Adrenal gland (tissue), 5 donors: ENCODE measurements around the gene FLRT1.
A peak's percentile ranks its signal among the peaks of the same experiment; 100 is the strongest.

Source experiments
- POLR2A ChIP-seq, 2 donors: fragments of 450-650 bp; IDR thresholded peaks; one replicate each; pipeline ENCODE4 v1.6.1; 2017; ENCODE audit warnings: antibody characterized with exemption in 2 of 2, mild to moderate bottlenecking in 2 of 2, moderate library complexity in 1 of 2
- TF ChIP-seq, protein P1 (sequence below), 6 experiments: fragments of 450-650 bp in 4 of 6; fragments of 200-600 bp in 2 of 6; sonication (generic) in 1 of 6; IDR thresholded peaks; 1 replicate in 5 of 6; 2 replicates in 1 of 6; pipeline versions ENCODE4 v1.5.1 to v1.8.0; 2016 to 2021; ENCODE audit warnings: antibody characterized with exemption in 6 of 6, mild to moderate bottlenecking in 2 of 6, moderate library complexity in 1 of 6
- donor health status: DM: no; HTN: no; CAD: no.

DNA sequence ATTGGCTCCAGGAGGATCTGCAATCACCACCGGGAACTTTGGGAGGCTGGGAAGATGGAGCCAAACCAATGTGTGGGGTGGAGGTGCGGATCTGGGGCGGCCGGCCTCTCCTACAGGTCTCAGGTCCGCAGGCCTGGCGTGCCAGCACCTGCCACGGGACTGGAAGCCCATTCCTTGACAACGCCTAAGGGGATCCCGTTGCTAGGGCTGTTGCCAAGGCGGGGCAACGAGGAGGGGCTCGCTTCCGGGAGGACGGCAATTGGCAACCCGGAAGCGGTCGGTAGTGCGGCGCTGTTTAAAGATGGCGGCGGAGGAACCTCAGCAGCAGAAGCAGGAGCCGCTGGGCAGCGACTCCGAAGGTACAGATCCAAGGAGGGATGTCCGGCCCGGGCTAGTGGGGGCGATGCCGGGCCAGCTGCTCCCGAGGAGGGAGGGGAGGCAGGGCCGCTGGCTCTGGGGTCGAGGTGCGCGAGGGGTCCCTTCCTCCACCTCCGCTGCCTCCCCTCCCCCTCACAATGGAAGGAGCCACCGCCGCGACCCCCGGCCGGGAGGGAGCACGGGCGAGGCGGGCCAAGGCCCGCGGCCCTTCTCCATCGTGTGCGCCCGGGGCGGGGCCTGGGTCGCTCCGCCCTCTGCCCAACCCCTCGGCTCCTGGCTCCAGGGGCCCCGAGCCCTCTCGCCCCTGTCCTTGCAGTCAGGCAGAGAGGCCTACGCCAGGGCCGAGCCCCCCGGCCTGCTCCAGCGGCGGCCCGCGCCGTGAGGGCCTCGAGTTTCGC lies 49.4 kb upstream of the FLRT1 start, which contains the start of gene OTUB1:
- TF ChIP-seq, protein P1, sequence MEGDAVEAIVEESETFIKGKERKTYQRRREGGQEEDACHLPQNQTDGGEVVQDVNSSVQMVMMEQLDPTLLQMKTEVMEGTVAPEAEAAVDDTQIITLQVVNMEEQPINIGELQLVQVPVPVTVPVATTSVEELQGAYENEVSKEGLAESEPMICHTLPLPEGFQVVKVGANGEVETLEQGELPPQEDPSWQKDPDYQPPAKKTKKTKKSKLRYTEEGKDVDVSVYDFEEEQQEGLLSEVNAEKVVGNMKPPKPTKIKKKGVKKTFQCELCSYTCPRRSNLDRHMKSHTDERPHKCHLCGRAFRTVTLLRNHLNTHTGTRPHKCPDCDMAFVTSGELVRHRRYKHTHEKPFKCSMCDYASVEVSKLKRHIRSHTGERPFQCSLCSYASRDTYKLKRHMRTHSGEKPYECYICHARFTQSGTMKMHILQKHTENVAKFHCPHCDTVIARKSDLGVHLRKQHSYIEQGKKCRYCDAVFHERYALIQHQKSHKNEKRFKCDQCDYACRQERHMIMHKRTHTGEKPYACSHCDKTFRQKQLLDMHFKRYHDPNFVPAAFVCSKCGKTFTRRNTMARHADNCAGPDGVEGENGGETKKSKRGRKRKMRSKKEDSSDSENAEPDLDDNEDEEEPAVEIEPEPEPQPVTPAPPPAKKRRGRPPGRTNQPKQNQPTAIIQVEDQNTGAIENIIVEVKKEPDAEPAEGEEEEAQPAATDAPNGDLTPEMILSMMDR (IDR thresholded peaks at IDR 0.05), result no peak
- peak; percentile 48 to 66 for TF ChIP-seq POLR2A (IDR thresholded peaks at IDR 0.05)
